Common myeloid progenitor, CD34-positive (primary cell): ENCODE results near the gene PXN.
A peak's percentile ranks its signal among the peaks of the same experiment; 100 is the strongest.

Experiments used
- CTCF ChIA-PET: fragments of 350-600 bp; sonication (Branson Sonifier 250); formaldehyde crosslinking; loops from one replicate; lab custom pipeline; 2021; ENCODE audit warnings: antibody characterized with exemption; lab: Charles Lee
- POLR2A ChIA-PET: fragments of 350-600 bp; sonication (Branson Sonifier 250); formaldehyde crosslinking; loops from one replicate; lab custom pipeline; 2021; ENCODE audit warnings: antibody characterized with exemption; lab: Charles Lee
- DNase-seq, 3 donors: peaks; one replicate each; pipeline versions ENCODE4 v3.0.0 to v3.0.0-alpha.2; 2013
- H3K27ac ChIP-seq, 2 experiments: 1 replicate in 1 of 2; 2 replicates in 1 of 2; pipeline ENCODE4 v1.7.0; 2013; ENCODE audit warnings: inconsistent platforms in 2 of 2, low read length in 2 of 2, mild to moderate bottlenecking in 2 of 2, low read depth in 1 of 2, moderate library complexity in 1 of 2; ENCODE audit not compliant: severe bottlenecking in 2 of 2, insufficient read depth in 1 of 2, poor library complexity in 1 of 2
- H3K27me3 ChIP-seq, 5 experiments: replicated peaks in 2 of 5; 1 replicate in 3 of 5; 2 replicates in 2 of 5; pipeline versions ENCODE4 v1.6.1 to v1.7.0; 2013; ENCODE audit warnings: low read length in 4 of 5, mild to moderate bottlenecking in 2 of 5, moderate library complexity in 2 of 5, inconsistent platforms in 1 of 5; ENCODE audit not compliant: insufficient read depth in 5 of 5, control insufficient read depth in 4 of 5
- H3K36me3 ChIP-seq, 4 experiments: 1 replicate in 2 of 4; 2 replicates in 2 of 4; pipeline versions ENCODE4 v1.6.1 to v1.7.0; 2013; ENCODE audit warnings: low read length in 3 of 4, control low read depth in 1 of 4, mild to moderate bottlenecking in 1 of 4; ENCODE audit not compliant: control insufficient read depth in 4 of 4, insufficient read depth in 4 of 4
- H3K4me1 ChIP-seq, 4 experiments: 1 replicate in 3 of 4; 2 replicates in 1 of 4; pipeline versions ENCODE4 v1.6.1 to v1.7.1; 2013; ENCODE audit warnings: low read length in 3 of 4, mild to moderate bottlenecking in 3 of 4, control low read depth in 1 of 4, inconsistent platforms in 1 of 4, moderate library complexity in 1 of 4; ENCODE audit not compliant: control insufficient read depth in 4 of 4, insufficient read depth in 4 of 4; ENCODE audit errors: control extremely low read depth in 1 of 4
- H3K4me3 ChIP-seq, 7 experiments: 1 replicate in 4 of 7; 2 replicates in 3 of 7; pipeline versions ENCODE4 v1.5.1 to v1.7.0; 2013; ENCODE audit warnings: mild to moderate bottlenecking in 7 of 7, low read length in 6 of 7, moderate library complexity in 6 of 7, inconsistent platforms in 2 of 7, low read depth in 2 of 7, control low read depth in 1 of 7; ENCODE audit not compliant: insufficient read depth in 4 of 7, control insufficient read depth in 1 of 7; ENCODE audit errors: extremely low read depth in 1 of 7
- H3K9me3 ChIP-seq, 5 experiments: 1 replicate in 4 of 5; 2 replicates in 1 of 5; pipeline versions ENCODE4 v1.6.1 to v1.7.1; 2013; ENCODE audit warnings: low read length in 4 of 5, mild to moderate bottlenecking in 2 of 5, inconsistent platforms in 1 of 5, low read depth in 1 of 5, moderate library complexity in 1 of 5; ENCODE audit not compliant: control insufficient read depth in 4 of 5, insufficient read depth in 2 of 5; ENCODE audit errors: control extremely low read depth in 1 of 5
- WGBS: methylation state at CpG from one replicate; pipeline ENCODE4 v1.1.5; 2013; ENCODE audit not compliant: insufficient coverage; 5-methylcytosine and 5-hydroxymethylcytosine counted together

Gene PXN

DNA sequence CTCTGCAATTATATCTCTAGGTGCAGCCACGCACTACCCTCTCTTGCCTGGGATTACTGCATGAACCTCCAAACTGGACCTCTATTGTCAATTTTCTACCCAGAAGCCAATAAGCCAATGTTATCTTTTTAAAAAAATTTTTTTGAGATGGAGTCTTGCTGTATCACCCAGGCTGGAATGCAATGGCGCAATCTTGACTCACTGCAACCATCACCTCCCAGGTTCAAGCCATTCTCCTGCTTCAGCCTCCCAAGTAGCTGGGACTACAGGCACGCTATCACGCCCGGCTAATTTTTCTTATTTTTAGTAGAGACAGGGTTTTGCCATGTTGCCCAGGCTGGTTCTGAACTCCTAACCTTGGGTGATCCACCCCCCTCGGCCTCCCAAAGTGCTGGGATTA is 11.2 kb upstream of the PXN start:
- WGBS: 80% methylated on average over 1 of the region's 6 CpGs
- CTCF ChIA-PET: interaction anchor here (0.6 to 43.0 kb wide), 3 partner anchors 11 to 52 kb away, joined by 3 to 879 read pairs (median 8); partner anchors contain the start of gene PXN

GRCh38 chr12:120267736-120268135 is 2.2 kb upstream of the PXN start:
- no peaks in the 10 kb centered on the region for H3K36me3 ChIP-seq
- H3K9me3 ChIP-seq: no peaks in the 10 kb centered on the region
- H3K27ac ChIP-seq: no peak overlapping the region
- no peak overlapping the region for H3K4me3 ChIP-seq
- H3K27me3 ChIP-seq: no peaks in the 10 kb centered on the region
- ChIA-PET POLR2A (interaction anchor here (3.0 to 4.1 kb wide), 2 partner anchors 24 to 39 kb away, joined by 21 to 42 read pairs; partner anchors contain the start of genes RNU4-1 and RNU4-2), CTCF (interaction anchor here (1.0 to 43.0 kb wide), 7 partner anchors 12 to 43 kb away, joined by 3 to 879 read pairs (median 3); partner anchors contain the start of genes RNU4-2 and SIRT4)
- peak in 1 of 3 donors; percentile 31 for DNase-seq
- WGBS: 12% methylated on average over 4 of the region's 4 CpGs
- peaks cover 8 to 48% (median 32%) of the 10 kb centered on the region in 4 experiments for H3K4me1 ChIP-seq

More for the DNA sequence above, 11.2 kb upstream of the PXN start:
- Histone ChIP-seq H3K9me3 (no peaks in the 10 kb centered on the region), H3K4me1 (no peaks in the 10 kb centered on the region), H3K4me3 (no peak overlapping the region), H3K27me3 (no peaks in the 10 kb centered on the region), H3K36me3 (no peaks in the 10 kb centered on the region), H3K27ac (no peak overlapping the region)
- POLR2A ChIA-PET: no interaction called here
- no peak for DNase-seq

DNA sequence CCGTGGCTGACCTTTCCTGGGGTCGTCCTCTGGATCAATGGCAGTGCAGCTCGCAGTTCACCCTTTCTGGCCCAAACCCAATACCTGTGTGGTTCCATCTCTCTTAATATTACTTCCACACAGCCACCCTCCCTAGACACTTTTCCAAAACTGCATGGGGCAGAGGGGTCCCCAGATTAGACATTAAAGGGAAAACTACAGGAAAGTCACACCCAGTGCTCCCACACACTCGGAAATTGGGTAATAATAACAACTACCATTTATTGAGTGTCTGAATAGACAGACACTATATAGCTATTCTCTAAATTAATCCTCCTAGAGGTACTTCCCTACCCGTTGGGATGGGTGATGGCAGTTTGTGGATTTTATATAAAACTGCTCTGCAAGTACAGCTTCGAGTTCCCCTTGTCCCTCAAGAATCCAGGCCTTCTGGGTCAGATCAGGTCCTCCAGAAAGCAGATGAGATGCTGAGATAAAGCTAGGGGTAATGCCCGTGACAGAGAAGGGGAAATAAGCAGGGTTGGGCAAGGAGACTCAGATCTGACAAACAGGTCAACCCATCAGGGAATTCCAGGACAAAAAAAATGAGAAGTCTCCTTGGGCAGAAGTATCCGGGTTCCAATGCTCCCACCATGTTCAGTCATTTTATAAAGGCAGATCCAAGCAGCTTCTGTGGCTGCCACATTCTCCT is 795 bp upstream of the PXN start:
- peak in 1 of 3 donors; percentile 26 for DNase-seq
- ChIA-PET CTCF (interaction anchor here (0.9 to 43.0 kb wide), 9 partner anchors 9 to 66 kb away, joined by 3 to 879 read pairs (median 6); partner anchors contain the start of genes RNU4-2 and RPLP0), POLR2A (interaction anchor here (0.7 to 4.1 kb wide), 4 partner anchors 26 to 42 kb away, joined by 3 to 42 read pairs (median 12); partner anchors contain the start of genes RNU4-1 and RNU4-2)
- Histone ChIP-seq H3K36me3 (no peaks in the 10 kb centered on the region), H3K27me3 (no peaks in the 10 kb centered on the region), H3K27ac (no peak overlapping the region), H3K4me1 (peaks cover 13 to 60% (median 45%) of the 10 kb centered on the region in 4 experiments), H3K9me3 (no peaks in the 10 kb centered on the region), H3K4me3 (peak overlapping the region in 1 of 7 experiments; percentile 70)
- WGBS: 36% methylated on average over 5 of the region's 8 CpGs

- DNase-seq: no peak
- ChIA-PET POLR2A (interaction anchor here (0.7 to 4.1 kb wide), 7 partner anchors 9 to 187 kb away, joined by 3 to 42 read pairs (median 4); partner anchors contain the start of genes RNU4-1, RNU4-2 and RPLP0), CTCF (interaction anchor here (1.2 to 43.0 kb wide), 5 partner anchors 10 to 64 kb away, joined by 6 to 879 read pairs (median 16); partner anchors contain the start of gene RPLP0)
- H3K27me3 ChIP-seq: no peaks in the 10 kb centered on the region
- H3K27ac ChIP-seq: peak overlapping the region in 1 of 2 experiments; percentile 61
- H3K4me3 ChIP-seq: peak overlapping the region; percentile 67 to 86 (median 79)
- WGBS: 5% methylated on average over 19 of the region's 29 CpGs
- H3K4me1 ChIP-seq: peaks cover 13 to 61% (median 45%) of the 10 kb centered on the region in 4 experiments
- H3K36me3 ChIP-seq: no peaks in the 10 kb centered on the region
- H3K9me3 ChIP-seq: no peaks in the 10 kb centered on the region
Measured at GRCh38 chr12:120264904-120265472, 542 bp downstream of the PXN start.

GRCh38 chr12:120264086-120264903 is 1.2 kb downstream of the PXN start:
- Histone ChIP-seq H3K4me3 (peak overlapping the region in 6 of 7 experiments; percentile 67 to 86 (median 78)), H3K27ac (peak overlapping the region in 1 of 2 experiments; percentile 61), H3K4me1 (peaks cover 13 to 67% (median 49%) of the 10 kb centered on the region in 4 experiments), H3K36me3 (no peaks in the 10 kb centered on the region), H3K9me3 (no peaks in the 10 kb centered on the region), H3K27me3 (no peaks in the 10 kb centered on the region)
- 89% methylated on average over 9 of the region's 15 CpGs for WGBS
- CTCF ChIA-PET: interaction anchor here (1.1 to 43.0 kb wide), 4 partner anchors 18 to 63 kb away, joined by 3 to 879 read pairs (median 216); partner anchors contain the start of gene RPLP0
- POLR2A ChIA-PET: interaction anchor here (0.7 to 4.1 kb wide), 3 partner anchors 11 to 186 kb away, joined by 3 to 42 read pairs (median 5); partner anchors contain the start of genes RNU4-1 and RNU4-2
- DNase-seq: no peak

GRCh38 chr12:120263748-120264085 is 1.8 kb downstream of the PXN start:
- no peaks in the 10 kb centered on the region for H3K36me3 ChIP-seq
- DNase-seq: no peak
- H3K27ac ChIP-seq: peak overlapping the region in 1 of 2 experiments; percentile 55
- H3K27me3 ChIP-seq: no peaks in the 10 kb centered on the region
- H3K4me1 ChIP-seq: peaks cover 13 to 67% (median 49%) of the 10 kb centered on the region in 4 experiments
- no peaks in the 10 kb centered on the region for H3K9me3 ChIP-seq
- CTCF ChIA-PET: interaction anchor here (1.1 to 43.0 kb wide), 3 partner anchors 18 to 63 kb away, joined by 3 to 879 read pairs (median 425); partner anchors contain the start of gene RPLP0
- 94% methylated on average over 3 of the region's 5 CpGs for WGBS
- POLR2A ChIA-PET: no interaction called here
- peak overlapping the region in 4 of 7 experiments; percentile 59 to 86 (median 78) for H3K4me3 ChIP-seq
